Esophagus squamous epithelium (tissue), 4 donors: Measurements from ENCODE around the gene GALNT13.

ENCODE experiments used
- CTCF ChIP-seq, 6 experiments: fragments of 450-650 bp in 4 of 6; fragments of 200-600 bp in 2 of 6; sonication (generic) in 2 of 6; IDR thresholded peaks; one replicate each; pipeline ENCODE4 v1.5.1; 2016 to 2019; ENCODE audit warnings: antibody characterized with exemption in 6 of 6, mild to moderate bottlenecking in 4 of 6, moderate library complexity in 4 of 6
- POLR2A ChIP-seq, 4 donors: fragments of 450-650 bp; IDR thresholded peaks; one replicate each; pipeline ENCODE4 v1.6.1; 2017; ENCODE audit warnings: antibody characterized with exemption in 4 of 4, mild to moderate bottlenecking in 4 of 4, moderate library complexity in 3 of 4

- TF ChIP-seq CTCF (IDR thresholded peaks at IDR 0.05) (no peak), POLR2A (IDR thresholded peaks at IDR 0.05) (no peak)
Observed at GRCh38 chr2:154247503-154247902, 375.8 kb downstream of the GALNT13 start.
